Neural crest cell (in vitro differentiated cells): ENCODE measurements around the gene RBSN. TPM values are rescaled to one million over a fixed set of nuclear protein-coding genes. Genes with fewer than 3 reads are reported as not detected.

Source experiments
- DNase-seq: peaks from one replicate; pipeline ENCODE4 v3.0.0; 2021; ENCODE audit warnings: low read depth, mixed read lengths, low spot score
- H3K27ac Mint-ChIP-seq: one replicate; pipeline ENCODE4 v1.8.0; 2021; ENCODE audit warnings: mild to moderate bottlenecking, mixed read lengths; ENCODE audit not compliant: unreplicated experiment
- H3K27me3 Mint-ChIP-seq: 2 replicates; pipeline ENCODE4 v1.8.0; 2021; ENCODE audit warnings: low read depth, mild to moderate bottlenecking, mixed read lengths
- H3K36me3 Mint-ChIP-seq: 2 replicates; pipeline ENCODE4 v1.8.0; 2021; ENCODE audit warnings: low read depth, mild to moderate bottlenecking, mixed read lengths
- H3K4me1 Mint-ChIP-seq: 2 replicates; pipeline ENCODE4 v1.8.0; 2021; ENCODE audit warnings: mixed read lengths
- H3K4me3 Mint-ChIP-seq: one replicate; pipeline ENCODE4 v1.8.0; 2021; ENCODE audit warnings: mild to moderate bottlenecking, mixed read lengths
- H3K9me3 Mint-ChIP-seq: 2 replicates; pipeline ENCODE4 v1.8.0; 2021; ENCODE audit warnings: mixed read lengths
- total RNA-seq: library from RNA; stranded (reverse); gene quantifications from 2 replicates; pipeline ENCODE4 v1.2.1, GENCODE V29; 2021
- TF ChIP-seq, protein P1 (sequence below): fragments of 200-600 bp; sonication (generic); conservative IDR thresholded peaks from 2 replicates; pipeline ENCODE4 v1.5.0; 2021; ENCODE audit warnings: antibody characterized with exemption, mild to moderate bottlenecking

Gene RBSN
- total RNA-seq, 1 donor from 2014 or later = 29.7 TPM

- no peak overlapping the region for H3K27ac Mint-ChIP-seq
- no peaks in the 10 kb centered on the region for H3K4me1 Mint-ChIP-seq
- H3K27me3 Mint-ChIP-seq = no peaks in the 10 kb centered on the region
- TF ChIP-seq, protein P1, sequence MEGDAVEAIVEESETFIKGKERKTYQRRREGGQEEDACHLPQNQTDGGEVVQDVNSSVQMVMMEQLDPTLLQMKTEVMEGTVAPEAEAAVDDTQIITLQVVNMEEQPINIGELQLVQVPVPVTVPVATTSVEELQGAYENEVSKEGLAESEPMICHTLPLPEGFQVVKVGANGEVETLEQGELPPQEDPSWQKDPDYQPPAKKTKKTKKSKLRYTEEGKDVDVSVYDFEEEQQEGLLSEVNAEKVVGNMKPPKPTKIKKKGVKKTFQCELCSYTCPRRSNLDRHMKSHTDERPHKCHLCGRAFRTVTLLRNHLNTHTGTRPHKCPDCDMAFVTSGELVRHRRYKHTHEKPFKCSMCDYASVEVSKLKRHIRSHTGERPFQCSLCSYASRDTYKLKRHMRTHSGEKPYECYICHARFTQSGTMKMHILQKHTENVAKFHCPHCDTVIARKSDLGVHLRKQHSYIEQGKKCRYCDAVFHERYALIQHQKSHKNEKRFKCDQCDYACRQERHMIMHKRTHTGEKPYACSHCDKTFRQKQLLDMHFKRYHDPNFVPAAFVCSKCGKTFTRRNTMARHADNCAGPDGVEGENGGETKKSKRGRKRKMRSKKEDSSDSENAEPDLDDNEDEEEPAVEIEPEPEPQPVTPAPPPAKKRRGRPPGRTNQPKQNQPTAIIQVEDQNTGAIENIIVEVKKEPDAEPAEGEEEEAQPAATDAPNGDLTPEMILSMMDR = no peak
- H3K9me3 Mint-ChIP-seq = no peaks in the 10 kb centered on the region
- peaks cover 27% of the 10 kb centered on the region for H3K36me3 Mint-ChIP-seq
- no peak for DNase-seq
- H3K4me3 Mint-ChIP-seq = no peak overlapping the region
Measured at GRCh38 chr3:15029625-15030024, 69.3 kb downstream of the RBSN start.

GRCh38 chr3:15023719-15024118 lies 75.2 kb downstream of the RBSN start:
- Mint-ChIP-seq H3K27me3 (no peaks in the 10 kb centered on the region), H3K36me3 (peaks cover 26% of the 10 kb centered on the region), H3K4me3 (no peak overlapping the region), H3K9me3 (no peaks in the 10 kb centered on the region), H3K4me1 (no peaks in the 10 kb centered on the region), H3K27ac (no peak overlapping the region)
- TF ChIP-seq, protein P1 = no peak
- no peak for DNase-seq

DNA sequence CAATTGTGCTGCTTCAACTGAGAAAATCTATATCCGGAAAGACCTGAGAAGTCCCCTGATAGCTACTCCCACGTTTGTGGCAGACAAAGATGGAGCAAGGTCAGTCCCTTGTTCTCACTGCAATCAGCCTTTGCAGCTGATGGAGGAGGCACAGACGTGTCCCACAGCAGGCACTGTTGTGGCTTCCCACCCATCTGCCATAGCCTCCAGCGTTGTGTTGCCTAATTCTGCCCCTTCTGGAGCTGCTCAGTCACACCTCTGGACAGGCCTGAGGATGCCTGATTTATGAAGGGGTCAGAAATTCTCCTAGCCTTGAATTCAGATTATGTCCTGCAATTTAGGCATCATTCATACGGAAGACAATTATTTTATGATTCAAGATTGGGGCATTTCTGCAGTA lies 75.7 kb downstream of the RBSN start:
- no peaks in the 10 kb centered on the region for H3K27me3 Mint-ChIP-seq
- no peak overlapping the region for H3K27ac Mint-ChIP-seq
- H3K4me1 Mint-ChIP-seq = no peaks in the 10 kb centered on the region
- TF ChIP-seq, protein P1 = no peak
- DNase-seq = no peak
- H3K9me3 Mint-ChIP-seq = no peaks in the 10 kb centered on the region
- peaks cover 21% of the 10 kb centered on the region for H3K36me3 Mint-ChIP-seq
- H3K4me3 Mint-ChIP-seq = no peak overlapping the region

Other genes starting within 250 kb of the RBSN start
- gene NR2C2, start 151.6 kb downstream of the RBSN start, total RNA-seq = 34.4 and 37.7 TPM in 2 replicates
- 60.9 and 62.0 TPM in 2 replicates for gene MRPS25, start 33.8 kb downstream of the RBSN start, total RNA-seq
- gene CAPN7, start 107.1 kb upstream of the RBSN start, total RNA-seq = 29.2 and 30.9 TPM in 2 replicates
- gene SH3BP5, start 233.4 kb upstream of the RBSN start, total RNA-seq = 4.8 and 5.2 TPM in 2 replicates